ENCODE data around the gene SLMAP. TPM values are rescaled to one million over a fixed set of nuclear protein-coding genes. Genes with fewer than 3 reads are reported as not detected.

Gene SLMAP
- total and polyA plus RNA-seq, 2 of the 13 experiments (the other 11 are each of a cell fraction or from before 2014, with no cell fraction given), result 24.0 to 48.3 TPM

DNA sequence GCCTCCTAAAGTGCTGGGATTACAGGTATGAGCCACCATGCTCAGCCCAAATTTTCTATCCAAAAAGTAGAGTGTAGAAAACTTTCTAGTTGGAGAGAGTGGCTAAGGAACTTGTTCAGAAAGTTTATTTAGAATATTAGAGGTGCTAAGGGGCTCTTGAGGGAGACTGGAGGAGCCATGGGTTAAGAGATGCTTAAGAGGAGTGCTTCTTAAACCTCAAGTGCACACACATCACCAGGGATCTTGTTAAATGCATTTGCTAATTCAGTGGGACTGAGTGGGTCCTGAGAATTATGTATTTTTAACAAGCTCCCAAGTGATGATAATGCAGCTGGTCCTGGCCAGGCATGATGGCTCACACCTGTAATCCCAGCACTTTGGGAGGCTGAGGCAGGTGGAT is 29.7 kb upstream of the SLMAP start:
- Histone ChIP-seq H3K4me3 (replicated peaks in 1 of 3; ENCODE audit: insufficient read depth in 1 of 3, low read depth in 2 of 3, low read length in 3 of 3) (no peak overlapping the region), H3K79me2 (ENCODE audit: insufficient read depth, low read length) (no peaks in the 10 kb centered on the region), H4K20me1 (ENCODE audit: insufficient read depth, low read length) (no peaks in the 10 kb centered on the region), H3K4me1 (ENCODE audit: insufficient read depth, low read length) (peaks cover 10% of the 10 kb centered on the region), H3K36me3 (replicated peaks in 1 of 2; ENCODE audit: control insufficient read depth in 1 of 2, insufficient read depth in 2 of 2, low read length in 2 of 2) (no peaks in the 10 kb centered on the region), H3K4me2 (ENCODE audit: low read depth, low read length) (no peak overlapping the region), H3K9ac (ENCODE audit: insufficient read depth, low read depth, low read length) (no peak overlapping the region), H3K9me3 (ENCODE audit: low read length) (no peaks in the 10 kb centered on the region), H2AFZ (ENCODE audit: low read length) (no peak overlapping the region), H3K27me3 (ENCODE audit: control insufficient read depth in 1 of 2, insufficient read depth in 2 of 2, low read length in 2 of 2) (no peaks in the 10 kb centered on the region), H3K27ac (ENCODE audit: extremely low read length, insufficient read depth, low read length) (no peak overlapping the region)
- TF ChIP-seq ZFAT (CRISPR knock-in tag; conservative IDR thresholded peaks at IDR 0.05), result no peak
- TF ChIP-seq, protein P1, sequence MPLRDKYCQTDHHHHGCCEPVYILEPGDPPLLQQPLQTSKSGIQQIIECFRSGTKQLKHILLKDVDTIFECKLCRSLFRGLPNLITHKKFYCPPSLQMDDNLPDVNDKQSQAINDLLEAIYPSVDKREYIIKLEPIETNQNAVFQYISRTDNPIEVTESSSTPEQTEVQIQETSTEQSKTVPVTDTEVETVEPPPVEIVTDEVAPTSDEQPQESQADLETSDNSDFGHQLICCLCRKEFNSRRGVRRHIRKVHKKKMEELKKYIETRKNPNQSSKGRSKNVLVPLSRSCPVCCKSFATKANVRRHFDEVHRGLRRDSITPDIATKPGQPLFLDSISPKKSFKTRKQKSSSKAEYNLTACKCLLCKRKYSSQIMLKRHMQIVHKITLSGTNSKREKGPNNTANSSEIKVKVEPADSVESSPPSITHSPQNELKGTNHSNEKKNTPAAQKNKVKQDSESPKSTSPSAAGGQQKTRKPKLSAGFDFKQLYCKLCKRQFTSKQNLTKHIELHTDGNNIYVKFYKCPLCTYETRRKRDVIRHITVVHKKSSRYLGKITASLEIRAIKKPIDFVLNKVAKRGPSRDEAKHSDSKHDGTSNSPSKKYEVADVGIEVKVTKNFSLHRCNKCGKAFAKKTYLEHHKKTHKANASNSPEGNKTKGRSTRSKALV (CRISPR knock-in tag; IDR thresholded peaks at IDR 0.05), result no peak
- no peak for TF ChIP-seq SMYD3 (CRISPR knock-in tag; IDR thresholded peaks at IDR 0.05)
- TF ChIP-seq CENPX (CRISPR knock-in tag; IDR thresholded peaks at IDR 0.05), result no peak
- TF ChIP-seq ZNF615 (CRISPR knock-in tag; IDR thresholded peaks at IDR 0.05; ENCODE audit: borderline replicate concordance), result no peak
- TF ChIP-seq, protein P2, sequence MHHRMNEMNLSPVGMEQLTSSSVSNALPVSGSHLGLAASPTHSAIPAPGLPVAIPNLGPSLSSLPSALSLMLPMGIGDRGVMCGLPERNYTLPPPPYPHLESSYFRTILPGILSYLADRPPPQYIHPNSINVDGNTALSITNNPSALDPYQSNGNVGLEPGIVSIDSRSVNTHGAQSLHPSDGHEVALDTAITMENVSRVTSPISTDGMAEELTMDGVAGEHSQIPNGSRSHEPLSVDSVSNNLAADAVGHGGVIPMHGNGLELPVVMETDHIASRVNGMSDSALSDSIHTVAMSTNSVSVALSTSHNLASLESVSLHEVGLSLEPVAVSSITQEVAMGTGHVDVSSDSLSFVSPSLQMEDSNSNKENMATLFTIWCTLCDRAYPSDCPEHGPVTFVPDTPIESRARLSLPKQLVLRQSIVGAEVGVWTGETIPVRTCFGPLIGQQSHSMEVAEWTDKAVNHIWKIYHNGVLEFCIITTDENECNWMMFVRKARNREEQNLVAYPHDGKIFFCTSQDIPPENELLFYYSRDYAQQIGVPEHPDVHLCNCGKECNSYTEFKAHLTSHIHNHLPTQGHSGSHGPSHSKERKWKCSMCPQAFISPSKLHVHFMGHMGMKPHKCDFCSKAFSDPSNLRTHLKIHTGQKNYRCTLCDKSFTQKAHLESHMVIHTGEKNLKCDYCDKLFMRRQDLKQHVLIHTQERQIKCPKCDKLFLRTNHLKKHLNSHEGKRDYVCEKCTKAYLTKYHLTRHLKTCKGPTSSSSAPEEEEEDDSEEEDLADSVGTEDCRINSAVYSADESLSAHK (CRISPR knock-in tag; IDR thresholded peaks at IDR 0.05; ENCODE audit: borderline replicate concordance), result no peak
- TF ChIP-seq ZNF383 (CRISPR knock-in tag; IDR thresholded peaks at IDR 0.05; ENCODE audit: borderline replicate concordance), result no peak
- no peak for TF ChIP-seq YY1 (IDR thresholded peaks at IDR 0.05; ENCODE audit: insufficient read depth, insufficient replicate concordance, low read depth, low read length)
- no peak for TF ChIP-seq CBX2 (IDR thresholded peaks at IDR 0.05; ENCODE audit: low read depth, low read length)
- no peak for TF ChIP-seq CBX2 (CRISPR knock-in tag; IDR thresholded peaks at IDR 0.05; ENCODE audit: low read depth)
- ChIA-PET POLR2A (no interaction called here), CTCF (ENCODE audit: low intra/inter-chr PET ratio, low total read pairs) (no interaction called here)
- in situ Hi-C loops (cut with HindIII; ENCODE audit: extremely low pct_ligation_motif_present, low pct_unique_long_range_greater_than_20kb) (no loop called here), intact Hi-C loops (cut with micrococcal nuclease; ENCODE audit: unreplicated experiment) (no loop called here)
- ATAC-seq (no peak), DNase-seq (ENCODE audit: low spot score) (no peak), FAIRE-seq (no peak)
- BruUV-seq (replicated peaks), result no TSS peak
